Fibroblast of the aortic adventitia (primary cell): ENCODE data around the gene TCF7L1. TPM values are rescaled to one million over a fixed set of nuclear protein-coding genes. Genes with fewer than 3 reads are reported as not detected.

Source experiments
- DNase-seq: peaks from one replicate; pipeline ENCODE4 v3.0.0-alpha.2; 2010; ENCODE audit warnings: low read depth
- H3K4me3 ChIP-seq: 2 replicates; pipeline ENCODE4 v1.5.1; 2011; ENCODE audit warnings: low read depth, mild to moderate bottlenecking, control low read depth, low read length, moderate library complexity
- total RNA-seq: library from RNA; depleted of rRNA; stranded (reverse); fragments of >200 nt; gene quantifications from 2 replicates; pipeline ENCODE4 v1.2.3, GENCODE V29; 2012; ENCODE audit warnings: low replicate concordance
- TF ChIP-seq, protein P1 (sequence below): IDR thresholded peaks from 2 replicates; pipeline ENCODE4 v1.5.1; 2011; ENCODE audit warnings: mild to moderate bottlenecking, low read length, control low read depth, inconsistent platforms; ENCODE audit not compliant: insufficient read depth

TCF7L1 gene
- total RNA-seq, 1 donor: 3.7 TPM

DNA sequence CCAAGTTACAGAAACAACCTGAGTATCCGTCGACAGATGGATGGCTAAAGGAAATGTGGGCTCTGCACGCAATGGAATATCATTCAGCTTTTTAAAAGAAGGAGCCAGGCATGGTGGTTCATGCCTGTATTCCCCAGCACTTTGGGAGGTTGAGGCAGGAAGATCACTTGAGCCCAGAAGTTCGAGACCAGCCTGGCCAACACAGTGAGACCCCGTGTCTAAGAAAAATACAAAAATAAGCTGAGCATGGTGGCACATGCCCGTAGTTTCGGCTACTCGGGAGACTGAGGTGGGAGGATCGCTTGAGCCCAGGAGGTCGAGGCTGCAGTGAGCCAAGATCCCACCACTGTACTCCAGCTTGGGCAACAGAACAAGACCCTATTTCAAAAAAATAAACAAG, 34.3 kb downstream of the TCF7L1 start:
- no peak overlapping the region for H3K4me3 ChIP-seq
- TF ChIP-seq, protein P1, sequence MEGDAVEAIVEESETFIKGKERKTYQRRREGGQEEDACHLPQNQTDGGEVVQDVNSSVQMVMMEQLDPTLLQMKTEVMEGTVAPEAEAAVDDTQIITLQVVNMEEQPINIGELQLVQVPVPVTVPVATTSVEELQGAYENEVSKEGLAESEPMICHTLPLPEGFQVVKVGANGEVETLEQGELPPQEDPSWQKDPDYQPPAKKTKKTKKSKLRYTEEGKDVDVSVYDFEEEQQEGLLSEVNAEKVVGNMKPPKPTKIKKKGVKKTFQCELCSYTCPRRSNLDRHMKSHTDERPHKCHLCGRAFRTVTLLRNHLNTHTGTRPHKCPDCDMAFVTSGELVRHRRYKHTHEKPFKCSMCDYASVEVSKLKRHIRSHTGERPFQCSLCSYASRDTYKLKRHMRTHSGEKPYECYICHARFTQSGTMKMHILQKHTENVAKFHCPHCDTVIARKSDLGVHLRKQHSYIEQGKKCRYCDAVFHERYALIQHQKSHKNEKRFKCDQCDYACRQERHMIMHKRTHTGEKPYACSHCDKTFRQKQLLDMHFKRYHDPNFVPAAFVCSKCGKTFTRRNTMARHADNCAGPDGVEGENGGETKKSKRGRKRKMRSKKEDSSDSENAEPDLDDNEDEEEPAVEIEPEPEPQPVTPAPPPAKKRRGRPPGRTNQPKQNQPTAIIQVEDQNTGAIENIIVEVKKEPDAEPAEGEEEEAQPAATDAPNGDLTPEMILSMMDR: no peak
- no peak for DNase-seq

DNA sequence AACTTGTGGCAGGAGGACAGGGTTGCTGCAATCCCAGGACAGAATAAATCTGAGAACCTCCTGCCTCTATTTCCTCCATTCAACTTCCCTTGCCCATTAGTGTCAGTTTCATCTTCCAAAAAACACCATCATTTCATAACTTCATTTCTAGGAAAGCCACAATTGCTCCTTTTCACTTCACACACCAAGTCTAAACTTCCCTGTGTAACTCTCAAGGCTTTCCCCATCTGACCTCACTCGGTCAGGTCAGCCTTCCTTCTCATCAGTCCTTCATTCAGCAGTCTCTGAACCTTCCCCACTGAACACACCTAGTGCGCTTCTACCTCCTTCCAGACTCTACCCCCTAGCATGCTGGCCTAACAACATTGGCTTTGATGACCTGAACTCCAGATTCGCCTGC, 35.8 kb downstream of the TCF7L1 start:
- TF ChIP-seq, protein P1: no peak
- no peak overlapping the region for H3K4me3 ChIP-seq

DNA sequence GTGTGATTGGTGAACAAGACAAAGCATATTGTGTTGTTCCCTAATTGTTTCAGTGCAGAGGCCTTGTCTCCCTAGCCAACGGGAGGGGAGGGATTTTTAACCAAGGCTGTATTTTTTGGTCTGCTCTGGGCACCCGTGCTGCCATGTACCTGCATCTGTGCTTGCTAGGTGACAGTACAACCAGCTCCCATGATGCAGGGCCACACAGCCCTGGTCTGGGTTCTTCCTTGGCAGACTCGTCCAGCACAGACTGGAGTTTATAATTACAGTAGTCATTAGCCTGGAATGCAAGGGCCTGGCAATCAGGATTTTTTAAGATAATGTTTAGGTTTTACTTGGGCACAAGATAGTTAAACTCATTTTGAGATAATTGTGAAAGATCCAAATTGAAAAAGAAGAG, 36.4 kb downstream of the TCF7L1 start:
- no peak for DNase-seq
- no peak overlapping the region for H3K4me3 ChIP-seq
- TF ChIP-seq, protein P1: no peak

More for the DNA sequence above, 35.8 kb downstream of the TCF7L1 start:
- DNase-seq: no peak

DNA sequence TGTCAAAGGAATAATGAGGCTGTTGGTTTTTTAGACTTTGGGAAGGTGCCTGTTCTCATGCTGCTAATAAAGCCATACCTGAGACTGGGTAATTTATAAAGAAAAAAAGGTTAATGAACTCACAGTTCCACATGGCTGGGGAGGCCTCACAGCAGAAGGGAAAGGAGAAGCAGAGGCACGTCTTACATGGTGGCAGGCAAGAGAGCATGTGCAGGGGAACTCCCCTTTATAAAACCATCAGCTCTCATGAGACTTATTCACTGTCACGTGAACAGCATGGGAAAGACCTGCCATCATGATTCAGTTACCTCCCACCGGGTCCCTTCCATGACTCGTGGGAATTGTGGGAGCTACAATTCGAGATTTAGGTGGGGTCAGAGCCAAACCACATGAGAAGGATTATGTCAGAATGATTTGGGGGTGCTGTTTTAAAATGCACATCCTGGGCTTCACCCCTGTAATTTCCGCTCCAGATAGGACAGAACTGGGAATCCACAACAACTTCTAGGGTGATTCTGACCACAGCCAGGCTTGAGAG, 37.8 kb downstream of the TCF7L1 start:
- no peak overlapping the region for H3K4me3 ChIP-seq
- TF ChIP-seq, protein P1: no peak
- no peak for DNase-seq

DNA sequence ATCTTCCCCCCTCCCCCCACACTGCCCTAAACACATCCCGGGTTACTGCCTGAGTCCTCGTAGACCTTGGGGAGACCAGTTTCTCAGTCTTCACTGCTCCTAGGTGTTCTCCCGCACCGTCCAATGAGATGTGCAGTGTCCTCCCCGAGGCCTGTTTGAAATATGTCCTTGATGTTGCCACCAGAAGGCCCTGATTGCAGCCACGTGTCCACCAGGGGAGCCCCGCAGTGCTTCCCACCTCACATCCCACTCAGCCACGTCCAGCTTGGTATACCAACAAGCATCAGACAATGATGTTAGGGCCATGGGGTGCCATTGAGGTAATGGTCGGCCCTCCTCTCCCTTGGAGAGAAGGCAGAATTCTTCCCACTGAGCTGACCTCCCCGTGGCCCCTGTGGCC, 38.7 kb downstream of the TCF7L1 start:
- DNase-seq: no peak
- TF ChIP-seq, protein P1: no peak
- no peak overlapping the region for H3K4me3 ChIP-seq

DNA sequence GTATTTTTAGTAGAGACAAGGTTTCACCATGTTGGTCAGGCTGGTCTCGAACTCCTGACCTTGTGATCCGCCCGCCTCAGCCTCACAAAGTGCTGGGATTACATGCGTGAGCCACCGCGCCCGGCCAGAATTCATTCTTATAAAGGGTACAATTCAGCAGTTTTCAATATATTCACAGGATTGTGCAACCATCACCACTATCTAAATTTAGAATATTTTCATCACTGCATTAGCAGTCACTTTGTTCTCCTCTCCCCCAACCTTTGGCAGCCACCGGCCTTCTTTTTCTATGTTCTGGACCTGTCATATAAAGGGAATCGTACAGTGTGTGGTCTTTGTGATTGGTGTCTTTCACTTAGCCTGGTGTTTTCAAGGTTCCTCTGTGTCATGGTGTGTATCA, 40.7 kb downstream of the TCF7L1 start:
- DNase-seq: peak; percentile 49
- no peak overlapping the region for H3K4me3 ChIP-seq
- TF ChIP-seq, protein P1: no peak

DNA sequence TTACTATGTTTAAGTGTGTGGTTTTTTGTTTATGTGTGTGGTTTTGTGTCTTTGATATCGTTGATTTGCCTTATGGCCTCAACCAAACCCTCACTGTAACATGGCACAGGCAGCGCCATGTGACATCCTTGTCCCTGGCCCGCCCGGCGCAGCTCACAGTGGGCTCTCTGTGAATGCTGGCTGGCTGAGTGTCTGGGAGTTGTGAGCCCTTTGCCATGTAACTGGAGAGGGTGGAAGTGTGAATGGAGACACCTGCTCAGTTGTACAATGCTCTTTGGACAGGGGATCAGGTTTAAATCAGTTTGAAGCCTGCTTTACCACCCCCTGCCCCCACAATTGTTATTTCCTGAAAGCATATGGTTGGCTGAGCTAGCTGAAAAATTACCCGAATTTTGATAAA, 41.8 kb downstream of the TCF7L1 start:
- TF ChIP-seq, protein P1: no peak
- H3K4me3 ChIP-seq: no peak overlapping the region
- DNase-seq: no peak
